Measurements from ENCODE around the gene CCDC158.
A peak's percentile ranks its signal among the peaks of the same experiment; 100 is the strongest.
"Not testable (repeated sequence)": the region's sequence is repeated elsewhere in the genome, so short reads cannot be mapped to it uniquely, and the experiment has no call there.

CCDC158 gene

GRCh38 chr4:76420762-76421581 lies at the start of gene CCDC158:
TSS of gene CCDC158 (minus strand) at chr4:76421141. CDS start at chr4:76403207, 17,934 bp downstream.
- no peak for DNase-seq

- DNase-seq = no peak
Measured at GRCh38 chr4:76470532-76470931, 49.6 kb upstream of the CCDC158 start.

DNA sequence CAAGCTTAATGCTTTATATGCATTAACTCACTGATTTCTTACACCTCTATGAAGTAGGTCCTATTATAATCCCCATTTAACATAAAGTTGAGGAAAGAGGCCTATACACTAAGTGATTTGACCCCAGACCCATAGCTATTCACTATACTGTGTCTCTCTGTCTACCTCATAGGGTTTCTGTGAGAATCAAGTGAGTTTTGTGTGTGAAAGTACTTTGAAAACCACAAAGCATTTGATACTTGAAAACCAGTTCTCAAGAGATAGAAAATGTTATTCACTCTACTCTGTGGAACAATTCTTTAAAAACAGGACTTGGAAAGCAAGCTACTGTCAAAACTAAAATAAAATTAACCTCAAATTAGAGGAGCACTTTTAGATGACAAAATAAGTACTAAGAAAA lies 49.1 kb upstream of the CCDC158 start:
- no peak for DNase-seq

- no peak for DNase-seq
Measured at GRCh38 chr4:76463568-76463967, 42.6 kb upstream of the CCDC158 start.

DNA sequence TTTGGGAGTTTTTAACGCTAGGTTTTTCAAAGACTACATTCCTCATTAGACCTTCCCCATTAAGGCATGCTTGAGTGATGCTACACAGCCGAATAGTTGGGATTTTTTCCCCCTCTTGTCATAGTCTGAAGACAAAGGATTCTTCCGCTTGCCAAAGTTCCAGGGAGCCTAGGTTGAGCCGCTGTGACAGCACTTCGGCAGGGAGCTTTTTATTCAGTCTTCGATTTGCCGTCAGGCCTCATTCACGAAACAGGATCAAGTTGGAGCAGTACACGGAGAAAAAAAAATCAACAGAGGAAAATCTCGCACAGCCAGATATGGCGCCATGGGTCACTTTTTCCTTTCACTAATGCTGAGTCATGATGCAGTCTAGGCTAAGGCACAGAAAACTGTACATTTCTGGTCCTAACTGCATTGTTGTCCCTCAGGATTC lies 38.4 kb upstream of the CCDC158 start:
- no peak for DNase-seq

DNA sequence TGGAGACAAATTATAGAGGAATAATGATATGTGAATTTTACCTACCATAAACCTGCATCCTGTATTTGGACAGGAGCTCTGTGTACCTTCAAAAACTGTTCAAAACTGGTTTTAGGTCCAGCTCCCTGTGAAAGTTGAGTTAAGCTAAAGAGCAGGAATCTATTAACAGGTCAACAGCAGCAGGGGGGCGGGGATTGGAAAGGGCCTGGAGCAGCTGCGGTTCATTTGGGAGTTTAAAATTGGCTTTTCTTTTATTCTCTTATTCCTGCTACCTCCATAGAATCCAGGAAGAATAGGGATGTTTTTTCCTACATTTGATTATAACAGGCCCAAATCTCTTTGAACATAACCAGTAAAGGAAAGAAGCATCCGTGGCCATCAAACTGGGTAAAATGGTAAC lies 37.9 kb upstream of the CCDC158 start:
- DNase-seq = no peak

- DNase-seq = no peak
Measured at GRCh38 chr4:76458297-76458696, 37.4 kb upstream of the CCDC158 start.

- no peak for DNase-seq
Measured at GRCh38 chr4:76457885-76458284, 36.9 kb upstream of the CCDC158 start.

DNA sequence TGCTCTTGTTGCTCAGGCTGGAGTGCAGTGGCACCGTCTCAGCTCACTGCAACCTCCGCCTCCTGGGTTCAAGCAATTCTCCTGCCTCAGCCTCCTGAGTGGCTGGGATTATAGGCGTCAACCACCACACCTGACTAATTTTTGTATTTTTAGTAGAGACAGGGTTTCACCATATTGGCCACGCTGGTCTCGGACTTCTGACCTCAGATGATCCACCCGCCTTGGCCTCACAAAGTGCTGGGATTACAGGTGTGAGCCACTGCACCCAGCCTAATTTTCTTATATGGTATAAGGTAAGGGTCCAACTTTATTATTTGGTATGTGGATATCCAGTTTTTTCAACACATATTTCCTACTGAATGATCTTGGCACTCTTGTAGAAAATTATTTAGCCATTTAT lies 33.1 kb upstream of the CCDC158 start:
- not testable (repeated sequence) for DNase-seq

DNA sequence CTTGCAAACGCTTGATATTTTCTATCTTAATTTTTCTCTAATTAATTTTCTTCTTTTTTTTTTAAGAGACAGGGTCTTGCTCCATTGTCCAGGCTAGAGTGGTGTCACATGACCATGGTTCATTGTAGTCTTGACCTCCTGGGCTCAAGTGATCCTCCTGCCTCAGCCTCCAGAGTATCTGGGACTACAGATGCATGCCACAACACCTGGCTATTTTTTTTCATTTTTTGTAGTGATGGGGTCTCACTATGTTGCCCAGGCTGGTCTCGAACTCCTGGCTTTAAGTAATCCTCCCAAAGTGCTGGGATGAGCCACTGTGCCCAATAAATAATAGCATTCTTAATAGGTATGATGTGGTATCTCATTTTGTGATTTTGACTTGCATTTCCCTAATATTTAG lies 32.3 kb upstream of the CCDC158 start:
- DNase-seq = no peak

DNA sequence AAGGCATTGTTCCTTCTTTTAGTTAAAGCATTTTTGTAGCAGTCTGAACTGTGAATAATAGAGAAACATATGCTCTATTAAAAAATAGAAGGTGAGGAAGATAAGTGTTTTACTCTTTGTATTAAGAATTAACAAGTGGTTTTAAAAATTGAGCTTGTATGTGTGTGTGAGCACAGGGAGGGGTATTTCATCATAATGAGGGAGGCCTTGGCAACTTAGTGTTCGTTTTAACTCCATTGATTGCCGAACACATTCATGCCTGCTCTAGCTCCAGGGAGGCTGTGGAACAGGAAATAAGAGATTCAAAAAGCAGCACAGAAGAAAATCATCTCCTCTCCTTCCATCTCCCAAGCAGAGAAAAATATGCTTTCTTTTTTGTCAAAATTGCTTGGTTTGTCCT lies 28.9 kb upstream of the CCDC158 start:
- DNase-seq = no peak

GRCh38 chr4:76449362-76449767 lies 28.4 kb upstream of the CCDC158 start:
- DNase-seq = no peak

DNA sequence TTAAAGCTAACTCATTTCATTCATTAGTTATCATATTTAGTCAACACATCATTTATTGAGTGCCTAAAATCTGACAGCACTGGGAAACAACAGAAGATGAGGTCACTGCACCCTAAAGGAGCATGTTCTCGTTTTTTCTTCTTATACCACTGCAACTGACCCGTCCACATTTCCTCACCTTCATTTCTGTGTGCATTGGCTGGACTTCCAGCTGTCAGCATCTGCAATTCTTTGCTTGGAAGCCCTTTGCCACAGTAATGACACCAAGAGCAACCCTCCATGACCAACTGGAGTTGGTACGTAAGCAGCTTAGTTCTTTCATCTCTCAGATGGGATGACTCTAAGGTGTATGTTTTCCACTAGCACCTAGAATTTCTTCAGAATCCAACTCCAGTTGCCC lies 27.3 kb upstream of the CCDC158 start:
- no peak for DNase-seq

- no peak for DNase-seq
Measured at GRCh38 chr4:76447393-76447851, 26.5 kb upstream of the CCDC158 start.

DNA sequence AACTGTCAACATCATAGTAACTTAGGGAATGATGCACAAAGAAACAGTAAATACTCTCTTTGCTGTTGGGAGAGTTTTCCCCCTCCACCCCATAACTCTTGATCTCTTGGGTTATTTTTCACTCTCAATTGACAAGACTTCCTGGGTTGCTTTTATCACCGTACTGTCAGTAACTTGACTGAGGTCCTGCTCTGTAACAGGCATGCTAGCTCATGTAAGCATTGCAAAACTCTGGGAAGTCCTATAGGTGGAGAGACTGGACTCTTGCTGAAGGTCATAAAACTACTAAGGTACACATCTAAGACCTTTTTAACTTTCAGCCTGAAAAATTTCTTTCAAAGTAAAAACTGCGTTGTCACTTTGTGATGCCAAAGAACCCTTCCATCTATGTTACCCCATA lies 25.0 kb upstream of the CCDC158 start:
- DNase-seq = no peak

DNA sequence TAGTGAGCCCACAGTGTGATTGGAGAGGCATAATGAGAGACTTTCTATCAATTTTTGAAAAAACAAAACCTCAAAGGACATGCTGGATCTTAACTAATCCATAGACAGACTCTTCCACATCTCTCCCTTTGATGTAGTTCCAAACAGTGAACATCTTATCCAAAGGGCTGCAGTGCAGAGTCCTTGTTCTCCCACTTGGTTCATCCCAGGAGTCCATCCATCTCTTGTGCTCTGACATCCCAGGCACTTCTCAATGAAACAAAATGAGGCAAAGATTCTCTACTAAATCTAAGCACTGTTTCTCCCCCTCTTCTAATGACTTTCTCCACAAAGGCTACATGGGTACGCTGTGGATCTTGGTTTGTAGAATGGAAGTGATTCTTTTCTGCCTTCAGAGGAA lies 22.4 kb upstream of the CCDC158 start:
- DNase-seq = no peak

DNA sequence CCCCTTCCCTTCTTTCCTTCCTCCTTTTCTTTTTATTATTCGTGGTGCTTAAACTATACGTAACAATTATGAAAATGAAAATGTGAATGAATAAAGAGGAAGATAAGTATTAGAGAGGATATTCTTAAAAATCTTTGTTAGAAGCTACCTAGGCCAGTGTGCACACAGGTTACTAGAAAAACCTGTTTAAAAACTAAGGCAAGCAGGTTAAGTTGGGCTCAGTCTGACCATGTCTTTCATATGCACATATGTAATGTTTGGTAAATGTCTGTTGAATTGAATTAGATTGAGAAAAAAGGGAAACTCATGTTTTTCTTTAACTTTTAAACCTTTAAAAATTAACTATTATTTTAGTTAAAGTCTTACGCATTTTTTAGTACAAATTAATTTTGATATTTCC lies 21.9 kb upstream of the CCDC158 start:
- no peak for DNase-seq

GRCh38 chr4:76441881-76442280 lies 20.9 kb upstream of the CCDC158 start:
- DNase-seq = no peak

- no peak for DNase-seq
Measured at GRCh38 chr4:76439491-76439890, 18.6 kb upstream of the CCDC158 start.

- no peak for DNase-seq
Measured at GRCh38 chr4:76435528-76436319, 14.8 kb upstream of the CCDC158 start.

DNA sequence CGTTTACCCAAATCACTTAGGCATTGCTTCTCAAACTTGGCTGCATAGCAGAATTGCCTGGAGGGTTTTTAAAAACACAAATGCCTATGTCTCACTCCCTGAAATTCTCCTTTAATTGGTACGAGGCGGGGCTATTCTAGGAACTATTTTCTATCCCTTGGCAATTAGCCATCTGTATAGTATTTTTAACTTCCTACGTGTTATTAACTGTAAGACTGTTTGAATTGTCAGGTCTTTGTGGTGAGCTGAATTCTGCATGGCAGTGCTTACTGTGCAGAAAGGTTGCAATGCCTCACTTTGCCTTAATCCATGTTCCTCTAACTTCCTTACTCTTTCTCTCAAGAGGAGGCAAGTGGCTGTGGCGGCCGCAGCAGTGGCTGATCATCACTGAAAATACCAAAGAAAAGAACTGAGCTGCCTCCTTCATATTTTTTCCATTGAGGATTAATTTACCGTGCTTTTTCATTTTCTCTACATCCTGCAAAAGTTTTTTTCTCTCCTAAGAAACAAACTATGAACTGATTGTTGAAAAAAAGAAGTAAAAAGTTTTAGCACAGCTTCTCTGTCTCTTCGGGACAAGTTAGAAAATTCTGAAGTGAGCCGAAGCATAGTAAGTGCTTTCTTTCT lies 14.1 kb upstream of the CCDC158 start, which contains the start of gene SHROOM3:
Gene SHROOM3, plus strand, starts transcription at position 329 of the 627 bp plus-strand sequence. CDS start 824 bp downstream, outside the sequence.
- peak; percentile 80 for DNase-seq

DNA sequence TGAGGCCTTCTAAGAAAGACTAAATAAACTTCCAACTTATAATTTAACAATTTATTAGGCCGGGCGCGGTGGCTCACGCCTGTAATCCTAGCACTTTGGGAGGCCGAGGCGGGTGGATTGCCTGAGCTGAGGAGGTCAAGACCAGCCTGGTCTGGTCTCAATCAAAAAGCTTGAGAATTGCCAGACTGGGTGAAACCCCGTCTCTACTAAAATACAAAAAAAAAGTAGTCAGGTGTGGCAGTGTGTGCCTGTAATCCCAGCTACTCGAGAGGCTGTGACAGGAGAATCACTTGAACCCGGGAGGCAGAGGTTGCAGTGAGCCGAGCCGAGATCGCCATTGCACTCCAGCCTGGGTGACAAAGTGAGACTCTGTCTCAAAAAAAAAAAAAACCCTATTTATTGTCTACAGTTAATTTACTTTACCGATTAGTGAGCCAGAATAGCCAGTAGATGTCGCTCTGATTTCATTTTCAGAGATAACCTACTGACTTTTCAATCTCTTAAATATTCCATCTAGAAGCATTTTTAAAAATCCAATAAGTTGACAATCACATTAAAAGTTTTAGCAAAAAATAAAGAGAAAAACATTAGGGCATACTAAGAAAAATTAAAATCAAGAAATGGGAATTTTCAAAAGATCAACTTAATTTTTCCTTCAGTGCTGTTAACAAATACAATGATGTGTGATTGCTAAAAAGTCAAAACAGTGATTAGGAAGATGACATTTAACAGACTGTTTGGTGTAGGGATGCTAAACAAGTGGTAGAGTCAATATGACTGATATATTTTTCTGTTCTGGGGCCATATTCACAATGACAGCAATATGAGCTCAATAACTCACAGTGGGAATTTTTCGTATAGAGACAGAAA lies 9.8 kb upstream of the CCDC158 start:
- peak; percentile 62 for DNase-seq
